Activated T-helper 1 cell treated with anti-CD3 and anti-CD28 coated beads, Interleukin-12 subunit alpha, Interleukin-12 subunit beta, Interleukin-2, Interleukin-4 antibody, amounts not matched to agents 30 ng/mL and 10 ng/mL and 1 ng/mL, durations not matched to agents 14 hours and 24 hours and 36 hours (primary cell): ENCODE measurements around the gene SLC16A6. TPM values are rescaled to one million over a fixed set of nuclear protein-coding genes. Genes with fewer than 3 reads are reported as not detected.
"Not testable (repeated sequence)": the region's sequence is repeated elsewhere in the genome, so short reads cannot be mapped to it uniquely, and the experiment has no call there.

Experiments used
- DNase-seq: peaks from one replicate; pipeline ENCODE4 v3.0.0; 2021; ENCODE audit warnings: low spot score
- H3K27ac Mint-ChIP-seq: one replicate; pipeline ENCODE4 v1.8.0; 2021; ENCODE audit warnings: mild to moderate bottlenecking, mixed read lengths
- H3K27me3 Mint-ChIP-seq: one replicate; pipeline ENCODE4 v1.8.0; 2022; ENCODE audit warnings: mild to moderate bottlenecking, moderate library complexity, mixed read lengths; ENCODE audit not compliant: insufficient read depth
- H3K36me3 Mint-ChIP-seq: one replicate; pipeline ENCODE4 v1.8.0; 2021; ENCODE audit warnings: low read depth, mixed read lengths
- H3K4me1 Mint-ChIP-seq: one replicate; pipeline ENCODE4 v1.8.0; 2021; ENCODE audit warnings: low read depth, mixed read lengths
- H3K4me3 Mint-ChIP-seq: one replicate; pipeline ENCODE4 v1.8.0; 2021; ENCODE audit warnings: mild to moderate bottlenecking, moderate library complexity, mixed read lengths
- H3K9me3 Mint-ChIP-seq: one replicate; pipeline ENCODE4 v1.8.0; 2021; ENCODE audit warnings: mixed read lengths
- intact Hi-C: fragments of 100-400 bp; cut with micrococcal nuclease; formaldehyde crosslinking; loops from one replicate; pipeline ENCODE4 v1.15.1; 2024
- total RNA-seq: library from RNA; stranded (reverse); gene quantifications from 2 replicates; pipeline ENCODE4 v1.2.3, GENCODE V29; 2022

SLC16A6 gene, protein sequence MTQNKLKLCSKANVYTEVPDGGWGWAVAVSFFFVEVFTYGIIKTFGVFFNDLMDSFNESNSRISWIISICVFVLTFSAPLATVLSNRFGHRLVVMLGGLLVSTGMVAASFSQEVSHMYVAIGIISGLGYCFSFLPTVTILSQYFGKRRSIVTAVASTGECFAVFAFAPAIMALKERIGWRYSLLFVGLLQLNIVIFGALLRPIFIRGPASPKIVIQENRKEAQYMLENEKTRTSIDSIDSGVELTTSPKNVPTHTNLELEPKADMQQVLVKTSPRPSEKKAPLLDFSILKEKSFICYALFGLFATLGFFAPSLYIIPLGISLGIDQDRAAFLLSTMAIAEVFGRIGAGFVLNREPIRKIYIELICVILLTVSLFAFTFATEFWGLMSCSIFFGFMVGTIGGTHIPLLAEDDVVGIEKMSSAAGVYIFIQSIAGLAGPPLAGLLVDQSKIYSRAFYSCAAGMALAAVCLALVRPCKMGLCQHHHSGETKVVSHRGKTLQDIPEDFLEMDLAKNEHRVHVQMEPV
- 3.0 and 3.8 TPM in 2 replicates for total RNA-seq

DNA sequence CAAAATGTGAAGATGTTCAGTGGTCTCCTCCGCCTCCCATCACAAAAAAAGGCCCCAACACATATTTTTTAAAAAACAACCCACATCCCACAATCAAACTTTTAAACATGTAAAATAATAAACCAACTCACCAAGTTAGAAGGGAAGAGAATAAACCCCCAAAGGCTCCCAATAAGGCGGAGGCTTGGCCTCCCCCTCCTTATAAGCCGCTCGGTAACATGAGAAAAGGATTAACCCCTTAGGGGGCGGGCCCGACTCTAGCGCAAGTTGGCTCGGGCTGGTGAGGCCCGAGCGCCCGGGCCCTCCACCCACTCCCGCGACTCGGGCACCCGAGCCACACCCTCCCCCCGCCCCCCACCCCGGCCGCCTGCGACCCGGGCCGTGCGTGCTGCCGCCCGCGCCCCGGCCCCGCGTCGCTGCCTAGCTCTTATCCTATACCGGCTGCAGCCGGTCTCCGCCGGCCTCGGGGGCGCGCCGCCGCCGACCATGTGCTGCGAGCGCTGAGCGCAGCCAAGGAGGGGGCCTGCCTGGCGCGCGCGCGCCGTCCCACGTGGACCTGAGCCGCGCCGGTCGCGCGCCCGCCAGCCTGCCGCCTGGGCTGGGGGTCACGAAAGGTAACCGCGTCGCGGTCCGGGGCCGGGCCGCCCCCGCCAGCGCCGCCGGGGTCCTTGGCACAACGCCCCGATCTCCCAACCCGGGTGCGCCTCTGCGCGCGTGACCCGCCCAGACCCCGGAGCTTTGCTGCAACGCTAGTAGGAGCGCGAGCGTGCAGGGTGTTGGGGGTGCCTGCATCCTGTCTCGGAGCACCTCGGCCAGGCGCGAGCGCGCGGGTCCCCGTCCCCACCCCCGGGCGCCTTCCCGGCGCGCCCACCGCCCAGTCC lies at the start of gene SLC16A6, which contains the start of gene ARSG:
Gene SLC16A6, minus strand, starts transcription at position 173 of the 881 bp plus-strand sequence. CDS start 12,807 bp downstream, outside the sequence.
Gene ARSG, plus strand, starts transcription at position 541 of the 881 bp plus-strand sequence. CDS start 15,999 bp downstream, outside the sequence.
- H3K27me3 Mint-ChIP-seq: peaks cover 8% of the 10 kb centered on the region
- intact Hi-C loops: loop anchor here (1.0 to 5.0 kb wide), 6 partner anchors 28 to 221 kb away; partner anchors contain the start of genes AMZ2 and PRKAR1A
- H3K9me3 Mint-ChIP-seq: no peaks in the 10 kb centered on the region
- peak; percentile 76 for DNase-seq
- H3K27ac Mint-ChIP-seq: peak within 1 kb of the TSS; percentile 95
- H3K36me3 Mint-ChIP-seq: peaks cover 2% of the 10 kb centered on the region
- peak within 1 kb of the TSS; percentile 97 for H3K4me3 Mint-ChIP-seq
- H3K4me1 Mint-ChIP-seq: peaks cover 58% of the 10 kb centered on the region

DNA sequence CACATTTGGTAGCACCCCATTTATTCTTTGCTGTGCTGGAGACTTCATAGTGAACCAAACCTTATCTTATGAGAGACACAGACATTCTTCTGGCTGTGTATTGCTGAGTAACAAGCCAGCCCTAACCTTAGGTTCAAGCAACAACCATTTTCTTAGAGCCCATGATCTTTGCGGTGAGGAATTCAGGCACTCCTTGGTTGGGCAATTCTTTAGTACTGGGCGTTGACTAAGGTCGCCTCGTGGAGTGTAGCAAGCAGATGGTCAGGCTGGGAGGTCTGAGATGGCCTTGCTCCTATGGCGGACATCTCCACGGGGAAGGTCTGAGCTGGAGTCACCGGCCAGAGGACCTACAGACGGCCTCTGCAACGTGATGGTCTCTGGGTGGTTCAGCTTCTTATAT lies 43.5 kb upstream of the SLC16A6 start:
- Mint-ChIP-seq H3K9me3 (peaks cover 17% of the 10 kb centered on the region), H3K4me1 (peaks cover under 1% of the 10 kb centered on the region), H3K36me3 (peaks cover 4% of the 10 kb centered on the region), H3K27me3 (peaks cover 4% of the 10 kb centered on the region), H3K4me3 (no peak overlapping the region), H3K27ac (no peak overlapping the region)
- no peak for DNase-seq
- intact Hi-C loops: no loop called here

DNA sequence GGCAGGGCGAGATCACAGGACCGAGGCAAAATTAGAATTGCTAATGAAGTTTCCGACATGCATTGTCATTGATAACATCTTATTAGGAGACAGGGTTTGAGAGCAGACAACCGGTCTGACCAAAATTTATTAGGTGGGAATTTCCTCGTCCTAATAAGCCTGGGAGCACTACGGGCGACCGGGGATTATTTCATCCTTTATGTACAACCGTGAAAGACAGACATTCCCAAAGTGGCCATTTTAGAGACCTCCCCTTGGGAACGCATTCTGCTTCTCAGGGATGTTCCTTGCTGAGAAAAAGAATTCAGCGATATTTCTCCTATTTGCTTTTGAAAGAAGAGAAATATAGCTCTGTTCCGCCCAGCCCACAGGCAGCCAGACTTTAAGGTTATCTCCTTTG lies 41.0 kb upstream of the SLC16A6 start:
- DNase-seq, H3K4me3 Mint-ChIP-seq, H3K36me3 Mint-ChIP-seq, H3K27ac Mint-ChIP-seq, H3K27me3 Mint-ChIP-seq, intact Hi-C loops, H3K4me1 Mint-ChIP-seq: not testable (repeated sequence)
- H3K9me3 Mint-ChIP-seq: peaks cover 17% of the 10 kb centered on the region

DNA sequence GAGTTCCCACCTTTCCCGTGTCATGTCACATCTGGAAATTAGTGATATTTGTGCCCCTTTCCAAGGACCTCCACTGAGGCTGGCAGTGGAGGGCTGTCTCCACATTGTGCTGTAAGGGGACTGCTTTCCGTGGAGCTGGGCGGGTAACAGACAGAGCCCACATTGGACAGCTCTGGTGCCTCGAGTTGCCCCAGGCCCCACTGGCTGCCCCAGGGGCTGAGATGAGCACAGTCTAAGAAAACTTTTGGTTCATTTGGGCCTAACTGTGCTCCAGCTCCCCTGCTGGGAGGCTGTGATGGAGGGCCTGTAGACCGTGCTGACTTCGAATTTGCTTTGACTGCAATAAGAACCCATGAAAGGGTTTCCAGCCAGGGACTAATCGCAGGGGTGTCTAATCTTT lies 38.4 kb upstream of the SLC16A6 start:
- H3K36me3 Mint-ChIP-seq: peaks cover 5% of the 10 kb centered on the region
- DNase-seq: no peak
- H3K27ac Mint-ChIP-seq: no peak overlapping the region
- H3K4me3 Mint-ChIP-seq: no peak overlapping the region
- peaks cover 17% of the 10 kb centered on the region for H3K9me3 Mint-ChIP-seq
- intact Hi-C loops: no loop called here
- peaks cover 2% of the 10 kb centered on the region for H3K27me3 Mint-ChIP-seq
- peaks cover 21% of the 10 kb centered on the region for H3K4me1 Mint-ChIP-seq

DNA sequence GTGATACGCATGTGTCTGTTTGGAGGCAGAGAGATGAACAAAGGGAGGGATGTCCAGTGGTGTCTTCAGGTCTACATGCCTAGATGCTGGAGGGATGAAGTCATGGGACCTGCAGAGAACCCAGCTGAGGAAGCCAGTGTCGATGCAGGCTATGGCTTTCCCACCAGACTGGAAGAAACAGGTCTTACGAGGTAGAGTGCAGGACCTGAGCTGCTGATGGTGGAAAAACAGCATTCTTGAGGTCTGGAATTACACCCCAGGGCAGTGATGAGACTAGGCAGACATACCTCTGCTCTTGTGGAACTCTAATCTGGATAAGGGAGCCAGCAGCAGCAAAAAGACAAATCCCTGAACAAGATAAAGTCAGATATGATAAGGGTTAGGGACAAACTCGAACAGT lies 37.7 kb upstream of the SLC16A6 start:
- Mint-ChIP-seq H3K4me1 (peaks cover 21% of the 10 kb centered on the region), H3K9me3 (peaks cover 17% of the 10 kb centered on the region), H3K27me3 (peaks cover 2% of the 10 kb centered on the region), H3K4me3 (no peak overlapping the region), H3K27ac (no peak overlapping the region), H3K36me3 (peaks cover 5% of the 10 kb centered on the region)
- DNase-seq: no peak
- intact Hi-C loops: no loop called here

DNA sequence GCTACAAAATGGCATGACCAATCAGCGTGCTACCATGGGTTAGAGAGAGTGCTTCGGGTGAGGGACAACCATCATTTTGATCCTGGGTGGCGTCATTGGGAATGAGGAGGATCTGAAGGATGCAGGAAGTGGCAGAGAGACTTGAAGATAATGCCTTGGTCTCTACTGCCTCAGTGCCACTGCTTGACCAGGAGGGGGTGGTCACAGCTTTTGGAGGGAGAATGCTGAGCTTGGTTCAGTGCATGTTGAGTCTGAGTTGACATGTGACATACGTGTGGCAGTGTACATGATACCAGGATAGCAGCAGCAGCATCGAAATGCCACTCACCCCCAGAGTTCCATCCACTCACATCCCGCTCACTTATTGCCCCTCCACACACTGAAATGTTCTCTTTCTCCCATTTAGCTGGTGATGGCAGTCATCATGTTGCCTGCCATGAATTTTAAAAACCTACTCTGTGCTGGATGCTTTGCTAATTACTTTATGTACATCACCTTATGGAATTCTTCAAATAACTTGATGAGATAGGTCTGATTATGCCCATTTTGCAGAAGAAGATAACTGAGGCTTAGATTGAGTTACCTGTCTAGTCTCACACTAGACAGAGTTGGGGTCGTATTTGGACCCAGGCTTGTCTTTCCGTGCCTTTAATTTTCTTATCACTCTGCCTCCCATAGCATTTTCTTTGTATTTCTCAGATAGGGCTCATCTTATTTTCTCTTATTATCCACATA lies 37.1 kb upstream of the SLC16A6 start:
- H3K27ac Mint-ChIP-seq: peak overlapping the region; percentile 25
- intact Hi-C loops: no loop called here
- no peak overlapping the region for H3K4me3 Mint-ChIP-seq
- H3K36me3 Mint-ChIP-seq: peaks cover 5% of the 10 kb centered on the region
- H3K9me3 Mint-ChIP-seq: peaks cover 17% of the 10 kb centered on the region
- peaks cover 21% of the 10 kb centered on the region for H3K4me1 Mint-ChIP-seq
- no peak for DNase-seq
- H3K27me3 Mint-ChIP-seq: peaks cover 2% of the 10 kb centered on the region

DNA sequence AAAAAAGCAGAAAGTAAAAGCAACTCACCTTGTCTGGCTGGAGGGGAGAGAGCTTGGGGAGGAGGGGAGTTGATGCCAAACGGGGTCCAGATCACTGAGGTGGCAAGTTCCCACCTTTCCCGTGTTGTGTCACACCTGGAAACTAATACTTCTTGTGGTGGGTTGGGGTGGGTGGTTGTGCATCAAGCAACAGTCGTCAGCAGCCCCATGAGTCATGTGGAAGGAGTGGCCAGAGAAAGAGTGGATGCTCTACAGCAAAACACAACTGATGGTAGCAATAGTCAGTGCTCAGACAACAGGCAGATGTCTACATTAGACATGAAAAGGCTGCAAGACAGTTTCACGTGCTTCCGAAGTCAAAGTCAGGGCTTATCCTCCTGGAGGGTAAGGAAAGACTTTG lies 35.8 kb upstream of the SLC16A6 start:
- H3K36me3 Mint-ChIP-seq: peaks cover 4% of the 10 kb centered on the region
- no peak overlapping the region for H3K4me3 Mint-ChIP-seq
- H3K27me3 Mint-ChIP-seq: peaks cover 3% of the 10 kb centered on the region
- no peak overlapping the region for H3K27ac Mint-ChIP-seq
- peaks cover 11% of the 10 kb centered on the region for H3K9me3 Mint-ChIP-seq
- DNase-seq: no peak
- H3K4me1 Mint-ChIP-seq: peaks cover 21% of the 10 kb centered on the region
- intact Hi-C loops: no loop called here

DNA sequence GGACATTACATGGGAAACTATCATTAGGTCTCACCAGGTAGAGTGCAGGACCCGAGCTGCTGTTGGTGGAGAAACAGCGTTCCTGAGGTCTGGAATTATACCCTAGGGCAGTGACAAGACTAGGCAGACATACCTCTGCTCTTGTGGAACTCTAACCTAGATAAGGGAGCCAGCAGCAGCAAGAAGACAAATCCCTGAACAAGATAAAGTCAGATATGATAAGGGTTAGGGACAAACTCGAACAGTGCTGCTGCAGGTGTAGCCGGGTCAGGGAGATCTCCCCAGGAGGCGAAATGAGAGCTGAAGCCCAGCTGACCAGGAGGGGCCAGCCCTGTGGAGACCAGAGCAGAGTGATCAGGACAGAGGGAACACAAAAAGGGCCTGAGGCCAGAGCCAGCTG lies 35.0 kb upstream of the SLC16A6 start:
- H3K27ac Mint-ChIP-seq: no peak overlapping the region
- intact Hi-C loops: no loop called here
- peaks cover 21% of the 10 kb centered on the region for H3K4me1 Mint-ChIP-seq
- no peak overlapping the region for H3K4me3 Mint-ChIP-seq
- H3K9me3 Mint-ChIP-seq: peaks cover 8% of the 10 kb centered on the region
- H3K27me3 Mint-ChIP-seq: peaks cover 6% of the 10 kb centered on the region
- no peak for DNase-seq
- H3K36me3 Mint-ChIP-seq: peaks cover 4% of the 10 kb centered on the region

DNA sequence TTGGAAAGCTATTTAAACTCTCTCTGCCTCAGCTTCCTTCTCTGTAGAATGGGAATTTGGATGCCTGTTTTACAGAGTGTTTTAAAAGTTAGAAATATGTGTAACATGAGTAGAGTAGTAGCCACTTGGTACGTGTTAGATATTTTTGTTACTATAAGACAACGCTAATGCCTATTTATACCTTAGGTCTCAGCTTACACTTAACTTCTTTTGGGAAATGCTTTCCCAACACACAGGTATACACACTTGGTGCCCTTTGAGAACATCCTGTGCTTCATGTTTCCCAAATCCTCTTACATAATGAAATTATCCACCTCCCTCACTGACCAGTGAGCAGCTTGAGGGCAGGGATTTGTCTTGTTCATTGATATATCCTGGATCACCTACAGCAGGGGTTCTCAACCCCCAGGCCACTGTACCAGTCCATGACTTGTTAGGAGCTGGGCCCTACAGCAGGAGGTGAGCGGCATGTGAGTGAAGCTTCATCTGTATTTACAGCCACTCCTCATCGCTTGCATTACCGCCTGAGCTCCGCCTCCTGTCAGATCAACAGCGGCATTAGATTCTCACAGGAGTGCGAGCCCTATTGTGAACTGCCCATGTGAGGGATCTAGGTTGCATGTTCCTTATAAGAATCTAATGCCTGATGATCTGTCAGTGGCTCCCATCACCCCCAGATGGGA lies 33.9 kb upstream of the SLC16A6 start:
- H3K27me3 Mint-ChIP-seq: peaks cover 7% of the 10 kb centered on the region
- H3K27ac Mint-ChIP-seq: no peak overlapping the region
- H3K4me1 Mint-ChIP-seq: peaks cover 21% of the 10 kb centered on the region
- intact Hi-C loops: no loop called here
- H3K36me3 Mint-ChIP-seq: peaks cover 1% of the 10 kb centered on the region
- no peaks in the 10 kb centered on the region for H3K9me3 Mint-ChIP-seq
- no peak for DNase-seq
- no peak overlapping the region for H3K4me3 Mint-ChIP-seq

DNA sequence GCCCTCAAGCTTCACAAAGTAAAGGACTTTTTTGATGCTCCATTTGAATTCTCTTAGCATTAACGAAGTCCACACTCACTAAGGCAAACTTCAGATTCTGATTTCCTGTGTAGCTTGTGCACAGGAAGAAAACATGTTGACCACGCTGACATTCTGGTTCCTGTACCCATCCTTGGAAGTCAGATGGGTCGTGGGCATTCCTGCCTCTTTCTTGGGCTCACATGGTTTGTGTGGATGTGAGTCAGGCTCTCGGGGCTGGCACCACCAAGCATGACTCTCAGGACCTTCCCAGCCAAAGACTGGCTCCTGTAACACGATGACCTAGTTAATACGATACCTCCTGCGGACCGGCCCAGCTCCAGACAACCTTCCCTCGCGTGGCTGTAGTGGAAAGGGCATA lies 33.2 kb upstream of the SLC16A6 start:
- Mint-ChIP-seq H3K4me3 (no peak overlapping the region), H3K27ac (no peak overlapping the region), H3K27me3 (peaks cover 7% of the 10 kb centered on the region), H3K36me3 (peaks cover 1% of the 10 kb centered on the region), H3K4me1 (peaks cover 21% of the 10 kb centered on the region), H3K9me3 (no peaks in the 10 kb centered on the region)
- DNase-seq: no peak
- intact Hi-C loops: no loop called here

DNA sequence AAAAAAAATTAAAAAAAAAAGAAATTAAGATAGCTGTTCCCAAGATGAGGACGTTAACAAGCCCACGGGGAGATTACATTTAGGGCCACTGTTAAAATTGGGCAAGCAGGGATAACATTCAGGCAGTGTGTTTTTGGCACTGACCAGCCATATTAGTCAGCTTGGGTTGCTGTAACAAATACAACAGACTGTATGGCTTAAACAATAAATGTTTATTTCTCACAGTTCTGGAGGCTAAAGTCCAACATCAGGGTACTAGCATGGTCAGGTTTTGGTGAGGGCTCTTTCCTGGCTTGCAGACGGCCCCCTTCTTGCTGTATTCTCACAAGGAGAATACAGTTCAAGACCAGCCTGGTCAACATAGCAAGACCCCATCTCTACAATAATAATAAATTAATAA lies 31.7 kb upstream of the SLC16A6 start:
- peaks cover 7% of the 10 kb centered on the region for H3K27me3 Mint-ChIP-seq
- H3K36me3 Mint-ChIP-seq: peaks cover 1% of the 10 kb centered on the region
- no peaks in the 10 kb centered on the region for H3K9me3 Mint-ChIP-seq
- H3K4me3 Mint-ChIP-seq: no peak overlapping the region
- H3K4me1 Mint-ChIP-seq: peaks cover 16% of the 10 kb centered on the region
- no peak overlapping the region for H3K27ac Mint-ChIP-seq
- intact Hi-C loops: no loop called here
- DNase-seq: no peak

DNA sequence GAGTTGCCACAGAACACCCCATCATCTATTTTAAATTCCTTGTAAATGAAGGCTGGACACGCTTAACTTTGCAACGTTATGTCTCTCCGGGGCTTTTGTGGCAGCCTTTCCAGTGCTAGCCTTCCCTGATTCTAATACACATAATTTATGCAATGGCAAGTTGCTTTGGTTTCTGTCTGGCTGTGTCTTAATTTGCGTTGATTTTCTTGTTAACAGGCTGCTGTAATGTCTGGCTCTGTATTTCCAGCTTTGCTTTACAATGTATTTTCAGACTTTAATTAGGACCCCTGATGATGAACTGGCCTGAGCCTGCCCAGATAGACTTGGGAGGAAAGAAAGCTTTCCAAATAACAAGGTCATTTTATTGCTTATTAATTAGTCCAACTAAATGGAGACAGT lies 30.6 kb upstream of the SLC16A6 start:
- Mint-ChIP-seq H3K27me3 (peaks cover 5% of the 10 kb centered on the region), H3K36me3 (no peaks in the 10 kb centered on the region), H3K4me1 (peaks cover 8% of the 10 kb centered on the region), H3K4me3 (no peak overlapping the region), H3K27ac (no peak overlapping the region), H3K9me3 (no peaks in the 10 kb centered on the region)
- intact Hi-C loops: no loop called here
- DNase-seq: no peak
